ENCODE results near the gene ALMS1.
"Not testable (repeated sequence)": the region's sequence is repeated elsewhere in the genome, so short reads cannot be mapped to it uniquely, and the experiment has no call there.

The ALMS1 gene

DNA sequence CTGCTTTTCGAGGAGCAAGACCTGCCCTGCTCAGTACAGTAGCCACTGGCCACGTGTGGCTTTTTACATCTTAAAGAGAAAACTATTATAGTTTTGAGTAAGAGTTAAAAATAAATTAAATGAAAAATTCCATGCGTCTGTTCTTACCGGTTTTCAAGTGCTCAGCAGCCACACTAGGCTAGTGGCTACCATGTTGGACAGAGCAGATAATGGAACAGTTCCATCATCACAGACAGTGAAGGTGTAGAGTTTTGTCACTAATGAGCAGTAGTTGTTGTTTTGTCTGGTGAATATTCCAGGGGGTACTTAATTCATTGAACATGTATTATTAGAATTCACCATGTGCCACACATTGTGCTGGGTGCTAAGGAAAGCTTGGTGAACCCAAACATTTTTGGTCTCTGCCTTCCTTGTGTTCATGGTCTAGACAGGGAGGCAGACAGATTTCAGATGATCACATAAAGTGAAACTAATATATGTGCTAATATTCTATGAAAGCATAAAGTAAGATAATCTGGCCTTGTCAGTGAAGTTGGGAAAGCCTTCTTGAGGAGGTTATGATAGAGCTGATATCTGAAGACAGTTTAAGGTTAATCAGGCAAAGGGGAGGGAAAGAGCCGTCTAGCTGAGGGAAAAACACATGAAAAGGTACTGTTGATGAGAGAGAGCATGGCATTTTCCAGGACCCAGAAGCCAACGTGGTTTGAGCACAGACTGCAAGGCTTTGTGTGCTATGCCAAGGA, 1.4 kb downstream of the ALMS1 start:
- DNase-seq (ENCODE audit: low read depth in 4 of 4, low spot score in 1 of 4): no peak

DNA sequence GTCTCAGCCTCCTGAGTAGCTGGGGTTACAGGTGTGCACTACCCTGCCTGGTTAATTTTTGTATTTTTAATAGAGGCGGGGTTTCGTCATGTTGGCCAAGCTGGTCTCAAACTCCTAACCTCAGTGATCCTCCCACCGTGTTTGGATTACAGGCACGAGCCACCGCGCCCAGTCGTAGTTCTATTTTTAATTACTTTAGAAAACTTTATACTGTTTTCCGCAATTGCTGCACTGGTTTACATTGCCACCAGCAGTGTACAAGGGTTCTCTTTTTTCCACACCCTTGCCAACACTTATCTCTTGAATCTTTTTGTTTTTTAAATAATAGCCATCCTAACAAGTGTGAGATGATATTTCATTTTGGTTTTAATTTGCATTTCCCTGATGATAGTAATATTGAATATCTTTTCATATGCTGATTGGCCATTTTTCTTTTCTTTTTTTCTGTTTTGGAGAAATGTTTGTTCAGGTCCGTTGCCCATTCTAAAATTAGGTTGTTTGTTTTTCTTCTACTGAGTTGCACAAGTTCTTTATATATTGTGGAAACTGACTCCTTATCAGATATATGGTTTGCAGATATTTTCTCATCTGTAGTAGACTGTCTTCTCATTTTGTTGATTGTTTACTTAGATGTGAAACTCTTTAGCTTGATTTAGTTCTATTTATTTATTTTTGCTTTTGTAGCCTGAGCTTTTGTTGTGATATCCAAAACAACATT, 16.9 kb downstream of the ALMS1 start:
- DNase-seq (ENCODE audit: low read depth in 4 of 4, low spot score in 1 of 4): no peak

DNA sequence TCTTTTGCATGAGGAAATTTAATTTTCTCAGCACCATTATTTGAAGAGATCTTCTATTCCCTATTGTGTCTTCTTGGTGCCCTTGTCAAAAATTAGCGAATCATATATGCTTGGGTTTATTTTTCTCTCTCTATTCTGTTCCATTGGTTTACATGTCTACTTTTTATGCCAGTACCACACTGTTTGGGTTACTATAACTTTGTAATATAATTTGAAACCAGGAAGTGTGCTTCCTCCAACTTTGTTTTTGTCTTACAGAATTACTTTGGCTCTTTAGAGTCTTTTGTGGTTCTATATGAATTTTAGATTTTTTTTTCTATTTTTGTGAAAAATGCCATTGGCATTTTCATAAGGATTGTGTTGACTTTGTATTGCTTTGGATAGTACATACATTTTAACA, 17.6 kb downstream of the ALMS1 start:
- no peak for DNase-seq (ENCODE audit: low read depth in 4 of 4, low spot score in 1 of 4)

DNA sequence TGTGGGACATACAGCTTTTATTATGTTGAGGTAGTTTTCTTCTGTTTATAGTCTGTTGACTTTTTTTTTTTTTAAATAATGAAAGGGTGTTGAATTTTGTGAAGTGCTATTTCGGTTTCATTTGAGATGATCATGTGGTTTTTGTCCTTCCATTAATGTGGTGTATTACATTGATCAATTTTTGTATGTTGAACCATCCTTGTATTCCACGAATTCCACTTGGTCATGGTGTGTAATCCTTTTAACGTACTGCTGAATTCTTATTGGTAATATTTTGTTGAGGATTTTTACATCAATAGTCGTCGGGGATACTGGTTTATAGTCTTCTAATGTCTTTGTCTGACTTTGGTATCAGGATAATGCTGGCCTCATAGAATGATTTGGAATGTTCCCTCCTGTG, 18.8 kb downstream of the ALMS1 start:
- no peak for DNase-seq (ENCODE audit: low read depth in 4 of 4, low spot score in 1 of 4)

DNA sequence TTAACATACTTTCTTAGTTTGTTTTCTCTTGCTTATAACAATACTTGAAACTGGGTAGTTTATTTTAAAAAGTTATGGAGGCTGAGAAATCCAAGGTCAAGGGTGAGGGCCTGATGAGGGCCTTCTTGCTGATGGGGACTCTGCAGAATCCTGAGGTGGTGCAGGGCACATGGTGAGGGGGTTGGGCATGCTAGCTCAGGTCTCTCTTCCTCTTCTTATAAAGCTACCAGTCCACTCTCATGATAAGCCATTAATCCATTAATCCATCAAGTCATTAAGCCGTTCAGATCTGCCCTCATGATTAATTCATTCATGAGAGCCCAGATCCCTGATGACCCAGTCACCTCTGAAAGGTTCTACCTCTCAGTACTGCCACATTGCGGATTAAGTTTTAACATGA, 21.4 kb downstream of the ALMS1 start:
- DNase-seq (ENCODE audit: low read depth in 4 of 4, low spot score in 1 of 4): no peak

DNA sequence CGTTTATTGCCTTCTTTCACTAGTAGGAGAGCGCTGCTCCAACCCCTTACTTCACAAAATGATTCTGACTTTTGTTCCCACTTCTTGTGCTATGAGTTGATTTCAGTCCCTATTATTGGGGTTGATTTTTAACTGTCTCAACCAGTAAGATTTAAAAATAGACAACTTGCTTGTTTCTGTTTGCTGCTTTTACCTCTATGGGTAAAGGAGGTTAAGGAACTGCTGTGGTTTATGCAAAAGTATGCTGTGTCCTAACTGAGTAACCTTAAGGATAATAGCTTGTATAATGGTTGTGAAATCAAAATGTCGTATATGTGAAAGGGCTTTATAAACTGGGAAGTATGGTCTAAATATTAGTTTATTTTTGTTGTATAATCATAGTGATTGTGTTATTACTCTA, 22.6 kb downstream of the ALMS1 start:
- no peak for DNase-seq (ENCODE audit: low read depth in 4 of 4, low spot score in 1 of 4)

DNA sequence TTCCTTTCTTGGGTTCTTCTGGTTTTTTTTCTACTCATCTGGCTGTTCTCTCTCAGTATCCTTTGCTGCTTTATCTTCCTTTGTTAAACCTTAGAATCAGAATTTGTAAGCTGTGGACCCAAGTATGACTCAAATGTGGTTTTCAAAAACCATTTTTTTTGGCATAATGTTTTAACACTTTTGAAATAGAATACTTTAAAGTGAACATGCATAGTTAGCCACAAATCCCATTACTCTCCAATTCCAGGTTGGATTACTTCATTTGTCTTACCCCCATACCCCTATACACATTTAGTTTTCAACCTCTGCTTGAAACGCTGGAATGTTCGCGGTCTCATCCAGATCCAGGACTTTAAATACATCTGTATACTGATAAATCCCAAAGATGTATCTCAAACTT, 29.1 kb downstream of the ALMS1 start:
- no peak for DNase-seq (ENCODE audit: low read depth in 4 of 4, low spot score in 1 of 4)

DNA sequence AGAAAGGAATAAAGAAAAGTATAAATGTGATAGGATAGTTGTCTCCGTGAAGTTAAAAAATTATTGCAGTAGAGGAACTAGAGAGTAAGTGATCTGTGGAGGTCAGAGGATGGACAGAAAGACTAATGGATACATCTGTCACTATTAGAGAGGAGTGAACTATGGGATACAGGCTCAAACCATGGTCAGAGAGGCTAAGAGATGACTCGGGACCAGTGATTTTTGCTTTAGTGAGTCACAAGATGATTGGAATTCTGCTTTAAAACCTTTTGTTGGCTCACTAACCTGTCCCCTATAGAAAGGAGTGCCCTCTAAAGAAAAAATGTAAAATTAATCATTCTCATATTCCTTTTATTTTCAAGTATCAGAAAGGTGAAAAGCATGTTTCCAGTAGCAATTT, 30.3 kb downstream of the ALMS1 start:
- DNase-seq (ENCODE audit: low read depth in 4 of 4, low spot score in 1 of 4): no peak

DNA sequence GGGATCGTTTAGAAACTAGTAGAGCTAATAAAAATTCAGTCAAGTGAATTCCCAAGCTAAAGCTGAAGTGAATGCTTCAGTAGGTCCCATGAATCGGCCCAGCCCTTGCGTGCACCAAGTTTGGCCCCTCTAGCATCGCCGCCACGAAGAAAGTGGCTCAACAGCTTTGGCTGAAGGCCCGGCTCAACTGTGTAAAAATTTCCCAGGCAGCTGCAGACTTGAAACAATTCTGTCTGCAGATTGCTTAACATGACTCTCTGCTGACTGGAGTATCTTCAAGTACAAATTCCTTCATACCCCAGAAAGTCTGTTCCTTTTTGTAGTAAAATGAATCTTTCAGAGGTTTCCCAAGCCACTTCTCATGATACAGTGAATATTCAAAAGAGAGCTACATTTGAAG, 32.7 kb downstream of the ALMS1 start:
- DNase-seq (ENCODE audit: low read depth in 4 of 4, low spot score in 1 of 4): no peak

DNA sequence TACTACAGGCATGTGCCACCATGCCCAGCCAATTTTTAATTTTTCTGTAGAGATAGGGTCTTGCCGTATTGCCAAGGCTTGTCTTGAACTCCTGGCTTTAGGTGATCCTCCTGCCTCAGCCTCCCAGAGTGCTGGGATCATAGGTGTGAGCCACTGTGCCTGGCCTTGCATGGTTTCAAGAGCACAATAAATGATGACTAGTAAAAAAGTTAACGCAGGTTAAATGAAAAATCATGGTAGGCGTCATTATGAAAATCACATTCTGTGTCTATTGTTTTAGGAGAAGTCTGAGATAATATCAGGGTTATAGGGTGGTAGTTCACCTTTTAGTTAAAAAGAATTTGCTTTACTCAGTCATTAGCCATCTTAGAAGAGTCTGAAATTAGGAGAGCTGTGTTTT, 38.3 kb downstream of the ALMS1 start:
- DNase-seq (ENCODE audit: low read depth in 4 of 4, low spot score in 1 of 4): no peak

DNA sequence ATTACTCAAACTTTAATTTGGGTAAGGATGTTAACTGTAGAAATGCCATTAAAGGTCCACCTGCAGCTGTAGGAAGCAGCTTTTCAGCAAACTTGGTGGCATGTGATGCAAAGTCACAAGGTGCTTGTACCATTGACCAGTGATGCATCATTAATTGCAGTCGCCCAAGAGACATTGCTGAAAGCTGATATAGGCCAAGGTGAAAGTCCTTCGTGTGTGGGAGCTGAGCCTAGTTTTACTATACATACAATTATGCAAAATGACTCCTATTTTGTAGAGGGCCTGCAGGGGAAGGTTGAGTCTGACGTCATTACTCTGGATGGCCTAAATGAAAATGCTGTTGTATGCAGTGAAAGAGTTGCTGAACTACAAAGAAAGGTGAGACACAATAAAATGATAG, 40.5 kb downstream of the ALMS1 start:
- no peak for DNase-seq (ENCODE audit: low read depth in 4 of 4, low spot score in 1 of 4)

DNA sequence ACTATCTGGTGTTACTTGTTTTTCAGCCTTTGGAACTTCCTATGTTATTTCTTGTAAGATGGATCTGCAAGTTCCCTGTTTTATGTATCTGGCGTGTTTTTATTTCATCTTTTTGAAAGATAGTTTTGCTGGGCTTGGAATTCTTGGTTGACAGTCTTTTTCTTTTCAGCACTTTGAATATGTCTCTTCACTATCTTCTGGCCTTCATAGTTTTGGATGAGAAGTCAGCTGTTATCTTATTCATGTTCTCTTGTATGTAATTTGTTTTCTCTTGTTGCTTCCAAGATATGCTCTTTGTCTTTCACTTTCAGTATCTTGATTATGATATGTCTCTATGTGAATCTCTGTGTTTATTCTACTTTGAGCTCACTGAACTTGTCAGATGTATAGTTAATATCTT, 50.4 kb downstream of the ALMS1 start:
- no peak for DNase-seq (ENCODE audit: low read depth in 4 of 4, low spot score in 1 of 4)

DNA sequence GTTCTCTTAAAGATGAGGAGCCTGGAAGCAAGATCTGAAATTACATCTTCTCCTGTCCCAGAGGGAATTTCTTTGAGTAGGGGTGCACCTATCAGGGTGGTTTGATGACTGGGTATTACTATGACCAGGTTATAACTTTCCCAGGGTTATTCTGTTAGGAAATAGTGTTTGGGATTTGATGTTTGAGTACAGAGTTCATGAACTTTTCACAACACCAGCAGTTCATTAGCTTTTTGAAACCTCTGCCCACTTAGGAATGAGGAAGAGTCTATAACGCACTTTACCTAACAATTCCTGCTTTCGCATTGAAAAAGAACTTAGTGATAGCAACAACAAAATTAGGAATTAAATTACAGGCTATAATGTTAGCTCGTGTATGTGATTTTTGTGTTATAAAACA, 58.6 kb downstream of the ALMS1 start:
- DNase-seq (ENCODE audit: low read depth in 4 of 4, low spot score in 1 of 4): no peak

DNA sequence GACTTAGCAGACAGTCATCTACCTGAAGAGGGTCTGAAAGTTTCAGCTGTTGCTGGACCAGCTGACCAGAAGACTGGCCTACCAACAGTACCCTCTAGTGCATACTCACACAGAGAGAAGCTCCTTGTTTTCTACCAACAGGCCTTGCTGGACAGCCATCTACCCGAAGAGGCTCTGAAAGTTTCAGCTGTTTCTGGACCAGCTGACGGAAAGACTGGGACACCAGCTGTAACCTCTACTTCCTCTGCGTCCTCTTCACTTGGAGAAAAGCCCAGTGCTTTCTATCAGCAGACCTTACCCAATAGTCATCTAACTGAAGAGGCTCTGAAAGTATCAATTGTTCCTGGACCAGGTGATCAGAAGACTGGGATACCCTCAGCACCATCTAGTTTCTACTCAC, 63.2 kb downstream of the ALMS1 start:
- DNase-seq (ENCODE audit: low read depth in 4 of 4, low spot score in 1 of 4): no peak

DNA sequence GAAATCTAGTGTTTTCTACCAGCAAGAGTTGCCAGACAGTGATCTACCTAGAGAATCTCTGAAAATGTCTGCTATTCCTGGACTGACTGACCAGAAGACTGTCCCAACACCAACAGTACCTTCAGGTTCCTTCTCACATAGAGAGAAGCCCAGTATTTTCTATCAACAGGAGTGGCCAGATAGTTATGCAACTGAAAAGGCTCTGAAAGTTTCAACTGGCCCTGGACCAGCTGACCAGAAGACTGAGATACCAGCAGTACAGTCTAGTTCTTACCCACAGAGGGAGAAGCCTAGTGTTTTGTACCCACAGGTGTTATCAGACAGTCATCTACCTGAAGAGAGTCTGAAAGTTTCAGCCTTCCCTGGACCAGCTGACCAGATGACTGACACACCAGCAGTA, 63.8 kb downstream of the ALMS1 start:
- no peak for DNase-seq (ENCODE audit: low read depth in 4 of 4, low spot score in 1 of 4)

DNA sequence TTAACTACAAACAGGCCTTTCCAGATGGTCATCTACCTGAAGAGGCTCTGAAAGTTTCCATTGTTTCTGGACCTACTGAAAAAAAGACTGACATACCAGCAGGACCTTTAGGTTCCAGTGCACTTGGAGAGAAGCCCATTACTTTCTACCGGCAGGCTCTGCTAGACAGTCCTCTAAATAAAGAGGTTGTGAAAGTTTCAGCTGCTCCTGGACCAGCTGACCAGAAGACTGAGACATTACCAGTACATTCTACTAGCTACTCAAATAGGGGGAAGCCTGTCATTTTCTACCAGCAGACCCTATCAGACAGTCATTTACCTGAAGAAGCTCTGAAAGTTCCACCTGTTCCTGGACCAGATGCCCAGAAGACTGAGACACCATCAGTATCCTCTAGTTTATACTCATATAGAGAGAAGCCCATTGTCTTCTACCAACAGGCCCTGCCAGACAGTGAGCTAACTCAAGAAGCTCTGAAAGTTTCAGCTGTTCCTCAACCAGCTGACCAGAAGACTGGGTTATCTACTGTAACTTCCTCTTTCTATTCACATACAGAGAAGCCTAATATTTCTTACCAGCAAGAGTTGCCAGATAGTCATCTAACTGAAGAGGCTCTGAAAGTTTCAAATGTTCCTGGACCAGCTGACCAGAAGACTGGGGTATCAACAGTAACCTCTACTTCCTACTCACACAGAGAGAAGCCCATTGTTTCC, 65.8 kb downstream of the ALMS1 start:
- DNase-seq (ENCODE audit: low read depth in 4 of 4, low spot score in 1 of 4): no peak

DNA sequence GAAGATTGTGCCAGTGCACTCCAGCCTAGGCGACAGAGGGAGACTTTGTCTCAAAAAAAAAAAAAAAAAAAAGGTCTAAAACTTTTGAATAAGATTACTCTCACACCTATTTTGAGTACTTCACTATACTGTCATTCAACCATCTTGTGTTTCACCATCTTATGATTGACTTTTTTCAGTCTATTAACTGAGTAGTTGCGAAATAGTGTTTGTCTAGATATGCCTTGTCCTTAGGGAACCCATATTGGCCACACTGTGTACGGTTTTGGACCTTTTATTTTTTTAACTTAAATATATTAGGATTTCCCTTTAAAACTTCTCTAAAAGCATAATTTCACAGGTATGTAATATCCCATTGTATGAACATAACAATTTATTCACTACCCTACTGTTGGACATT, 72.3 kb downstream of the ALMS1 start:
- no peak for DNase-seq (ENCODE audit: low read depth in 4 of 4, low spot score in 1 of 4)

DNA sequence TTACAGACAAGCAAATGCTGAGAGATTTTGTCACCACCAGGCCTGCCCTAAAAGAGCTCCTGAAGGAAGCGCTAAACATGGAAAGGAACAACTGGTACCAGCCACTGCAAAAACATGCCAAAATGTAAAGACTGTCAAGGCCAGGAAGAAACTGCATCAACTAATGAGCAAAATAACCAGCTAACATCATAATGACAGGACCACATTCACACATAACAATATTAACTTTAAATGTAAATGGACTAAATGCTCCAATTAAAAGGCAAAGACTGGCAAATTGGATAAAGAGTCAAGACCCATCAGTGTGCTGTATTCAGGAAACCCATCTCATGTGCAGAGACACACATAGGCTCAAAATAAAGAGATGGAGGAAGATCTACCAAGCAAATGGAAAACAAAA, 76.8 kb downstream of the ALMS1 start:
- DNase-seq (ENCODE audit: low read depth in 4 of 4, low spot score in 1 of 4): not testable (repeated sequence)

DNA sequence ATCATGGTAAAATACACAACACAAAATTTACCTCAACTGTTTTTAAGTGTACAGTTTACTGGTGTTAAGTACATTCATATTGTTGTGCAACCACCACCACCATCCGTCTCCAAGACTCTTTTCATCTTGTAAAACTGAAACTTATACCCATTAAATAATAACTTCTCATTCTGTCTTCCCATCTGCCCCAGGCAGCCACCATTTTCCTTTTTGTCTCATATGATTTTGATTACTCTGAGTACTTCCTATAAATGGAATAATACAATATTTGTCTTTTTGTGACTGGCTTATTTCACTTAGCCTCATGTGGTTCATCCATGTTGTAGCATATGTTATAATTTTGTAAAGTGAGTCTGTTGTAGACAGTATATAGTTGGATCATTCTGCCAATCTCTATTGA, 82.7 kb downstream of the ALMS1 start:
- DNase-seq (ENCODE audit: low read depth in 4 of 4, low spot score in 1 of 4): no peak

DNA sequence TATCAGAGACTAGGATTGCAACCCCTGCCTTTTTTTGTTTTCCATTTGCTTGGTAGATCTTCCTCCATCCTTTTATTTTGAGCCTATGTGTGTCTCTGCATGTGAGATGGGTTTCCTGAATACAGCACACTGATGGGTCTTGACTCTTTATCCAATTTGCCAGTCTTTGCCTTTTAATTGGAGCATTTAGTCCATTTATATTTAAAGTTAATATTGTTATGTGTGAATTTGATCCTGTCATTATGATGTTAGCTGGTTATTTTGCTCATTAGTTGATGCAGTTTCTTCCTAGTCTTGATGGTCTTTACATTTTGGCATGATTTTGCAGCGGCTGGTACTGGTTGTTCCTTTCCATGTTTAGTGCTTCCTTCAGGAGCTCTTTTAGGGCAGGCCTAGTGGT, 98.2 kb downstream of the ALMS1 start:
- not testable (repeated sequence) for DNase-seq (ENCODE audit: low read depth in 4 of 4, low spot score in 1 of 4)

DNA sequence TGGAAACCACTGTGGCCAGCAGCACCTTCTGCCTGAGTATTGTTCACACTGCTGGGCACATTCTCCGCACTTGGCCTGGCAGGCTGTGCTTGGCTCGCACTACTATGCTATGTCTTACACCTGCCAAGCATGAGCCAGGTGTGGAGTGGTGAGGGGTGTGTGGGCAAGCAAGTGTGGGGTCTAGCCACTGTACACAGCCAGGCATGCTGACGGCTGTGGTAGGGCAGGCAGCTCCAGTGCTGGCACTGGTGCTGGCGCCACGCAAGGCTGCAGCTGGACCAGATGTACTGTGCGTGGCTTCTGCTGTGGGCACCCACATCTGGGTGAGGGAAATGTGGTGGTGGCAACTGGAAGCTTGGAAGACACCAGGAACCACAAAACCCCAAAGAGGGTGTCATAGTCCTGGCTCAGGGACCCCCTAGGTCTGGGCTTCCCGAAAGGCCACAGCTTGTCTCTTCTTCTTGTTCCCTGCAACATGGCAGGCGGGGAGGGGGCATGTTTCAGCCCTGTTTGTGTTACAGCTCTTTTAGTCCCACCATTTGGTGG, 101.5 kb downstream of the ALMS1 start:
- DNase-seq (ENCODE audit: low read depth in 4 of 4, low spot score in 1 of 4): no peak

DNA sequence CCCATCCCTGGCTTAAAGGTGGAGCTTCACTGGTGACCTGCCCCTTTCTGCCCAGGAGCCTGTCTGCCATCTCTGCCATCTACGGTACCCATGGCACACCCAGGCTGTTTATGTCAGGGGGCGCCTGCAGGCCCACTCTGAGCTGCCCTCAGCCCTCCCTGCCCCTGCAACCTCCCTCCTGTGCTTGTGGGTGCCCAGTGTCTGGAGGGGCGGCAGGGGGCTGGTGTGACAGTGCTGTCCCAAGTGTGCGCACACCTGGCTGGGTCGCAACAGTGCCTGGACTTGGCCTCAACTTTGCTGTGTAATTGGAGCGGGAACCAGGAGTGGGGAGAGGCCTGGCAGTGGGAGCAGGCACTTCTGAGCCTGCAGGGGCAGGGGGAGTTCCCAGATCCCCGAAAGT, 102.4 kb downstream of the ALMS1 start:
- no peak for DNase-seq (ENCODE audit: low read depth in 4 of 4, low spot score in 1 of 4)
